NCI-H187 (cell line): ENCODE data around the gene MBL2.

Source experiments
- DNase-seq, 2 experiments: peaks; one replicate each; lab custom pipeline; 2025; lab: John Stamatoyannopoulos, UW

MBL2 gene

GRCh38 chr10:52740155-52740549 lies 32.4 kb downstream of the MBL2 start:
- DNase-seq: no peak

- DNase-seq: no peak
Measured at GRCh38 chr10:52739380-52740154, 33.0 kb downstream of the MBL2 start.

GRCh38 chr10:52738951-52739350 lies 33.6 kb downstream of the MBL2 start:
- DNase-seq: no peak

DNA sequence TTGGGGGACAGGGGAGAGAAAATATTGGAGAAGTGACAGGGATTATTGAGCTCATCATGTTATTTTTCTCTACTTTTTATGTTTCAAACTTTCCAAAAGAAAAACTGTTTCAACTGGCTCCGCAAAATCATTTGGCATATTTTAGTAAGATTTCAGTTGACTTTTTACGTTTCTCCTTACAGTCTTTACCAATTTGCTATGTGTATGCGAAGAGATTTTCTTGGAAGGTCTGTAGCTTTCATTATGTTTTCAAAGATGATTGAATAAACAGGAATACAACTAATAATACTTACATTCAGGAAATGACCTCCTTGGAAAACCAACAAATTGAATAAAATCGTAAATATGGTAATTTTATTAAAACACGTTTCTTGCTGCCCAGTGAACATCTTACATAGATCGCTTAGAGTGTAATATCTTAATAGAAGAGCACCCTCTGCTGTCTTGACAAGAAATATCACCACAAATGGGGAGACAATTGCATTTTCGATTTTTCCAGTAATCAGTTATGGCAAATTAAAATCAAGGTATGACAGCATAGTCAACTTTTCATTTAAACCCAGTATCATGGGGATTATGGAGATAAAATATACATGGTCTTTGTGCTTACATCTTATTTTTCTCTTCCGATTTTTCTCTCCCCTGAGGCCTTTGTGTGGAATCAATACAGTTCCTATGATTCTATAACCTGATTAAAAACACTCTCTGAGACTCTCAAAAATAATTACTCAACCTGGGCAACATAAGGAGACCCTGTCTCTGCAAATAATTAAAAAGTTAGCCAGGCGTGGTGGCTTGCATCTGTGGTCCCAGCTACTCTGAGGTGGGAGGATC lies 43.1 kb downstream of the MBL2 start:
- DNase-seq: no peak

GRCh38 chr10:52720018-52720417 lies 52.6 kb downstream of the MBL2 start:
- no peak for DNase-seq
